ENCODE results near the gene VWA8. TPM values are rescaled to one million over a fixed set of nuclear protein-coding genes. Genes with fewer than 3 reads are reported as not detected.

The VWA8 gene
- total RNA-seq, 4 donors from 2014 or later, result 19.5 to 26.2 (median 21.6) TPM

DNA sequence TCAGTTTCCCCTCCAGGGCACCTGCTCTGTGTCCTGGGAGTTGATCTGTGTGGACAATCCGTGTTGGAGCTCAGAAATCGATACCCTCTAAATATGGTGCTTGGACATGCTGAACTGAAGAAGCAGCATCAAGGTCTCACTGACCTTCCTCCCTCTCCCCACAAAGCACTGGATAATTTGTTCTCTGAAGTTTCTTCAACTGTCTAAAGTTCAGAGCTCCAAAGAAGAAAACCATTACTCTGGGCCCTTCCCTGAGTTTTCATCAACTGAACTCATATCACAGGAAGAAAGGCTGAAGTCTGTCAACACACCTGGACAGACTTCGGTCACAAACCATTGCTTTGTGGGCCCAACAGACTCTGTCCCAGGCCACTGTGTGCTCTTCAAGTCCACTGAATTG lies 371.5 kb downstream of the VWA8 start:
- Histone ChIP-seq H3K4me3 (no peak overlapping the region), H3K27me3 (no peaks in the 10 kb centered on the region), H3K4me1 (no peaks in the 10 kb centered on the region), H3K9me3 (no peaks in the 10 kb centered on the region), H3K36me3 (peaks cover 4 to 38% (median 29%) of the 10 kb centered on the region in 4 donors), H3K27ac (replicated peaks in 1 of 4) (no peak overlapping the region)
- intact Hi-C loops (cut with DNase I), result no loop called here
- no peak for DNase-seq (ENCODE audit: extremely low spot score)
- TF ChIP-seq POLR2AphosphoS5 (IDR thresholded peaks at IDR 0.05), result no peak
- no peak for TF ChIP-seq EP300 (IDR thresholded peaks at IDR 0.05)
- WGBS, result 81% methylated on average over 3 of the region's 3 CpGs

GRCh38 chr13:41588899-41589298 lies 372.0 kb downstream of the VWA8 start:
- no peaks in the 10 kb centered on the region for H3K4me1 ChIP-seq
- TF ChIP-seq POLR2AphosphoS5 (IDR thresholded peaks at IDR 0.05) (no peak), POLR2A (IDR thresholded peaks at IDR 0.05; ENCODE audit: low read depth) (no peak), CTCF (IDR thresholded peaks at IDR 0.05) (no peak), EP300 (IDR thresholded peaks at IDR 0.05) (no peak)
- H3K27ac ChIP-seq (replicated peaks in 1 of 4), result no peak overlapping the region
- intact Hi-C loops (cut with DNase I), result no loop called here
- H3K27me3 ChIP-seq, result no peaks in the 10 kb centered on the region
- peaks cover 4 to 42% (median 30%) of the 10 kb centered on the region in 4 donors for H3K36me3 ChIP-seq
- no peak for DNase-seq (ENCODE audit: extremely low spot score)
- no peaks in the 10 kb centered on the region for H3K9me3 ChIP-seq
- H3K4me3 ChIP-seq, result no peak overlapping the region
- WGBS, result 82% methylated on average over 2 of the region's 2 CpGs

- Histone ChIP-seq H3K4me1 (no peaks in the 10 kb centered on the region), H3K27ac (replicated peaks in 1 of 4) (no peak overlapping the region), H3K9me3 (no peaks in the 10 kb centered on the region), H3K36me3 (peaks cover 4 to 42% (median 30%) of the 10 kb centered on the region in 4 donors), H3K4me3 (no peak overlapping the region), H3K27me3 (no peaks in the 10 kb centered on the region)
- DNase-seq (ENCODE audit: extremely low spot score), result no peak
- 92% methylated on average over 1 of the region's 1 CpG for WGBS
- TF ChIP-seq EP300 (IDR thresholded peaks at IDR 0.05) (no peak), POLR2AphosphoS5 (IDR thresholded peaks at IDR 0.05) (no peak), POLR2A (IDR thresholded peaks at IDR 0.05; ENCODE audit: low read depth) (no peak), CTCF (IDR thresholded peaks at IDR 0.05) (no peak)
- intact Hi-C loops (cut with DNase I), result no loop called here
Measured at GRCh38 chr13:41588448-41588847, 372.5 kb downstream of the VWA8 start.

GRCh38 chr13:41587490-41587889 lies 373.4 kb downstream of the VWA8 start:
- intact Hi-C loops (cut with DNase I), result no loop called here
- TF ChIP-seq CTCF (IDR thresholded peaks at IDR 0.05) (no peak), POLR2A (IDR thresholded peaks at IDR 0.05; ENCODE audit: low read depth) (no peak), EP300 (IDR thresholded peaks at IDR 0.05) (no peak), POLR2AphosphoS5 (IDR thresholded peaks at IDR 0.05) (no peak)
- H3K9me3 ChIP-seq, result no peaks in the 10 kb centered on the region
- no peak overlapping the region for H3K27ac ChIP-seq (replicated peaks in 1 of 4)
- no peak overlapping the region for H3K4me3 ChIP-seq
- H3K36me3 ChIP-seq, result peaks cover 4 to 42% (median 30%) of the 10 kb centered on the region in 4 donors
- DNase-seq (ENCODE audit: extremely low spot score), result no peak
- H3K4me1 ChIP-seq, result no peaks in the 10 kb centered on the region
- no peaks in the 10 kb centered on the region for H3K27me3 ChIP-seq
- WGBS, result 95% methylated on average over 9 of the region's 9 CpGs

GRCh38 chr13:41586216-41586615 lies 374.7 kb downstream of the VWA8 start:
- H3K9me3 ChIP-seq, result no peaks in the 10 kb centered on the region
- H3K4me3 ChIP-seq, result no peak overlapping the region
- intact Hi-C loops (cut with DNase I), result no loop called here
- WGBS, result 86% methylated on average over 4 of the region's 4 CpGs
- peaks cover 4 to 42% (median 30%) of the 10 kb centered on the region in 4 donors for H3K36me3 ChIP-seq
- H3K4me1 ChIP-seq, result no peaks in the 10 kb centered on the region
- H3K27me3 ChIP-seq, result no peaks in the 10 kb centered on the region
- TF ChIP-seq POLR2A (IDR thresholded peaks at IDR 0.05; ENCODE audit: low read depth) (no peak), CTCF (IDR thresholded peaks at IDR 0.05) (no peak), EP300 (IDR thresholded peaks at IDR 0.05) (no peak), POLR2AphosphoS5 (IDR thresholded peaks at IDR 0.05) (no peak)
- no peak for DNase-seq (ENCODE audit: extremely low spot score)
- H3K27ac ChIP-seq (replicated peaks in 1 of 4), result no peak overlapping the region
